BLaER1 (cell line): ENCODE data around the gene PBX3.
"Not testable (repeated sequence)": the region's sequence is repeated elsewhere in the genome, so short reads cannot be mapped to it uniquely, and the experiment has no call there.

ENCODE experiments used
- H3K27ac ChIP-seq: shearing (Covaris generic); formaldehyde crosslinking; 2 replicates; pipeline ENCODE4 v1.8.1; 2022
- H3K27me3 ChIP-seq: shearing (Covaris generic); formaldehyde crosslinking; 2 replicates; pipeline ENCODE4 v1.8.1; 2022
- H3K36me3 ChIP-seq: shearing (Covaris generic); formaldehyde crosslinking; 2 replicates; pipeline ENCODE4 v1.8.1; 2022
- H3K4me1 ChIP-seq: shearing (Covaris generic); formaldehyde crosslinking; 2 replicates; pipeline ENCODE4 v1.8.1; 2022
- H3K4me2 ChIP-seq: shearing (Covaris generic); formaldehyde crosslinking; 2 replicates; pipeline ENCODE4 v1.8.1; 2022
- H3K4me3 ChIP-seq: shearing (Covaris generic); formaldehyde crosslinking; 2 replicates; pipeline ENCODE4 v1.8.1; 2022
- H3K9ac ChIP-seq: shearing (Covaris generic); formaldehyde crosslinking; 2 replicates; pipeline ENCODE4 v1.8.1; 2022
- H3K9me3 ChIP-seq: shearing (Covaris generic); formaldehyde crosslinking; 2 replicates; pipeline ENCODE4 v1.8.1; 2022
- H4K20me1 ChIP-seq: shearing (Covaris generic); formaldehyde crosslinking; 2 replicates; pipeline ENCODE4 v1.8.1; 2022
- Cebpa-rat ChIP-seq: shearing (Covaris generic); IDR thresholded peaks from 2 replicates; pipeline ENCODE4 v1.8.1; 2022

PBX3 gene

GRCh38 chr9:125812403-125812802, 65.2 kb downstream of the PBX3 start:
- Histone ChIP-seq H3K36me3 (no peaks in the 10 kb centered on the region), H3K9me3 (no peaks in the 10 kb centered on the region), H3K4me2 (no peak overlapping the region), H3K27me3 (no peaks in the 10 kb centered on the region), H3K9ac (no peak overlapping the region), H3K4me3 (no peak overlapping the region), H3K27ac (no peak overlapping the region), H3K4me1 (no peaks in the 10 kb centered on the region), H4K20me1 (no peaks in the 10 kb centered on the region)
- TF ChIP-seq Cebpa-rat = no peak

GRCh38 chr9:125815568-125815967, 68.4 kb downstream of the PBX3 start:
- Histone ChIP-seq H3K27me3 (no peaks in the 10 kb centered on the region), H4K20me1 (no peaks in the 10 kb centered on the region), H3K4me2 (no peak overlapping the region), H3K9me3 (no peaks in the 10 kb centered on the region), H3K4me1 (peaks cover 5% of the 10 kb centered on the region), H3K4me3 (no peak overlapping the region), H3K9ac (no peak overlapping the region), H3K27ac (no peak overlapping the region), H3K36me3 (no peaks in the 10 kb centered on the region)
- no peak for TF ChIP-seq Cebpa-rat

DNA sequence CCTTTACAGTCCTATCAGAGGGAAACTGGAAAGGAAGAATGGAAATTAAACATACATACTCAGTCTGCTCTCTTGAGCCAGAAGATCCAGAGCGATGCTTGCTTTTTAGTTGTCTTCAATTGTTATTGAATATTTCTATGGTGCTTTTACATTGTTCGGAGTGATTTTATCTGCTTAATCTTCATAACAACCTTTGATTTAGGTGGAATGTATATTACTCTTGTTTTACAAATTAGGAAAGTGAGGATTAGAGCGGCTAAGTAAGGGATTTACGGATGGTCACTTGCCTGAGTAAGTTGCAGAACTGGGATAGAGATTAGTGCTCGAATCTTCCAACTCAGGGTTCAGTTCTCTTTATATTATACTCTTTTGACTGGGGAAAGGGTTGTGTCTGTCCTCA, 69.1 kb downstream of the PBX3 start:
- H3K27ac ChIP-seq = no peak overlapping the region
- H3K4me1 ChIP-seq = peaks cover 10% of the 10 kb centered on the region
- no peak overlapping the region for H3K4me3 ChIP-seq

DNA sequence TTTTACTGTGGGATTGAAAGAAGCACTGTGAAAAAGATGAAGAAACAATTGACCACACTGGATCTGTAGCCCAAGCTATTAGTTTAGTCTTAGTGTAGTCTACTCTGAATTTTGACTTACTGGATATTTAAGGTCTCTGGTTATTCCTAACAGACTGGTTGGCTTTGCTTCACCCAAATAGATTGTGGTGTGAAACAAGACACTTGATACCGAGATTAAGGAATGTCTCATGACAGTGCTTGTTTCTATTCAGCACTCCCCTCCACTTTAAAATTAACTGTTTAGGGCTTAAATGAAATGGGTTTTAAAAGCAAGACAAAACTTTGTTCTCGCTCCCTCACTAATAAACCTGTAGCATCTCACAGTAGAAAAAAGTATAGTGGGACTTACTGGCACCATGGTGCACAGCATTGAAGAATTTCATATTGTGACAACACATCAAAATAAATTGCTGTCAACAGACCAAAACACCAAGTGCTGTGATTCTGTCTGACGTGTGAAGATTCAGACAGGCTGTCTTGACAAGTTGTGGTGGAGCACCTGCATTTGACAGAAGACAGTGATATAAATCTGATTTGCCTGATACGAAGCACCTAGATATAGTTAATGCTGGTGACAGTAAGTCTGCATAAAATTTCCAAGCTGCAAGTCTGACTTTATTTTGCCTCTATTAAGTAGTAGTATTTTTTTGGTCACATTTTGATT, 73.1 kb downstream of the PBX3 start:
- peaks cover 35% of the 10 kb centered on the region for H3K4me1 ChIP-seq
- no peaks in the 10 kb centered on the region for H3K36me3 ChIP-seq
- no peaks in the 10 kb centered on the region for H4K20me1 ChIP-seq
- H3K27me3 ChIP-seq = no peaks in the 10 kb centered on the region
- no peak for TF ChIP-seq Cebpa-rat
- H3K4me2 ChIP-seq = no peak overlapping the region
- H3K9ac ChIP-seq = no peak overlapping the region
- no peak overlapping the region for H3K27ac ChIP-seq
- H3K9me3 ChIP-seq = no peaks in the 10 kb centered on the region
- H3K4me3 ChIP-seq = no peak overlapping the region

More for the DNA sequence above, 69.1 kb downstream of the PBX3 start:
- no peaks in the 10 kb centered on the region for H3K36me3 ChIP-seq
- H3K27me3 ChIP-seq = no peaks in the 10 kb centered on the region
- no peaks in the 10 kb centered on the region for H3K9me3 ChIP-seq
- no peak overlapping the region for H3K4me2 ChIP-seq
- no peak overlapping the region for H3K9ac ChIP-seq
- no peak for TF ChIP-seq Cebpa-rat
- no peaks in the 10 kb centered on the region for H4K20me1 ChIP-seq

GRCh38 chr9:125821078-125821477, 73.9 kb downstream of the PBX3 start:
- no peak for TF ChIP-seq Cebpa-rat
- Histone ChIP-seq H3K9ac (no peak overlapping the region), H3K4me3 (no peak overlapping the region), H3K4me2 (no peak overlapping the region), H3K4me1 (peaks cover 35% of the 10 kb centered on the region), H3K27me3 (no peaks in the 10 kb centered on the region), H3K36me3 (no peaks in the 10 kb centered on the region), H4K20me1 (no peaks in the 10 kb centered on the region), H3K27ac (no peak overlapping the region), H3K9me3 (no peaks in the 10 kb centered on the region)

DNA sequence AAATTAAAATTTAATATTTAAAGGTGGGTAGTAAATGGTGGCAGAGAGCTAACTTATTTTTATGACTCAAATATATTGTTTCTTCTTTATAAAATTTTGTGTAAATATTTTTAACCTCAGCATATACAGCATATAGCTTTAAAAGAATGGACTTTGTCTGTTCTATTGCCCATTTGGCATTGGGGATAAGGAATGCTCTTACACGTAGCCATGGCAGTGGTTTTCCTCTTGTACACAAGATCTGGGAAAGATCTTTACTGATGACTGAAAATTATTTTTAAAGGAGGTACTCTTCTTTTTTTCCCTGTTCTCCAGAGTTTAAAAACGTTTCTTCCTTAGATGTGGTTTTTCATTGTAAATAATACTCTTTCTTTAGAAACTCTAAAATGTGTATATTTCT, 75.0 kb downstream of the PBX3 start:
- no peak overlapping the region for H3K9ac ChIP-seq
- H3K36me3 ChIP-seq = no peaks in the 10 kb centered on the region
- no peak overlapping the region for H3K27ac ChIP-seq
- no peak overlapping the region for H3K4me3 ChIP-seq
- H3K4me1 ChIP-seq = peaks cover 35% of the 10 kb centered on the region
- peak overlapping the region; percentile 1; the same call in 1 of the 2 replicates for H3K4me2 ChIP-seq
- no peaks in the 10 kb centered on the region for H3K9me3 ChIP-seq
- TF ChIP-seq Cebpa-rat = no peak
- no peaks in the 10 kb centered on the region for H4K20me1 ChIP-seq
- H3K27me3 ChIP-seq = no peaks in the 10 kb centered on the region

DNA sequence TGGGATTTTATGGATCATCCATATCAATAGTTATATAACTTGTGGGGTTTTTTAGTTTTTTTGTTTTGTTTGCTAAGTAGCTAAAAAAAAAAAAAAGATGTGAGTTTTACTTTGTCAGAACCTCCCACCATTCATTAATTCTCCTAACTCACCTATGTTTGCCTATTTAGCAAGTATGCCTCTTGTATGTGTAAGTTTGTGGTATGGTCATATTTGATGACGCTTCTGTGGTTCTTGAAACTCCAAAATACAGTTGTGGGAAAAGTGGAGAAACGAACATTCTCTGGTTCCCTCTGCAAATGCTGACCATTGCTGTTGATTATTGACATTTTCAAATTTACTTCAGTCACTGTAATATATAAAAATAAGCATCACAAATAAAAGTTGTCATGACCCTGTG, 75.7 kb downstream of the PBX3 start:
- TF ChIP-seq Cebpa-rat = no peak
- Histone ChIP-seq H3K4me2 (no peak overlapping the region; the same call in 1 of the 2 replicates), H3K4me1 (peaks cover 35% of the 10 kb centered on the region), H3K9me3 (no peaks in the 10 kb centered on the region), H3K27ac (no peak overlapping the region), H3K36me3 (no peaks in the 10 kb centered on the region), H3K27me3 (no peaks in the 10 kb centered on the region), H3K4me3 (no peak overlapping the region), H4K20me1 (no peaks in the 10 kb centered on the region), H3K9ac (no peak overlapping the region)

- not testable (repeated sequence) for H3K9me3 ChIP-seq, H3K9ac ChIP-seq, H3K27me3 ChIP-seq, H4K20me1 ChIP-seq, H3K36me3 ChIP-seq
- H3K4me3 ChIP-seq = peak overlapping the region; percentile 51
- peaks cover 38% of the 10 kb centered on the region for H3K4me1 ChIP-seq
- peak overlapping the region; percentile 49; the same call in 1 of the 2 replicates for H3K27ac ChIP-seq
- peak overlapping the region; percentile 81 for H3K4me2 ChIP-seq
Observed at GRCh38 chr9:125823874-125824406, 76.8 kb downstream of the PBX3 start.

DNA sequence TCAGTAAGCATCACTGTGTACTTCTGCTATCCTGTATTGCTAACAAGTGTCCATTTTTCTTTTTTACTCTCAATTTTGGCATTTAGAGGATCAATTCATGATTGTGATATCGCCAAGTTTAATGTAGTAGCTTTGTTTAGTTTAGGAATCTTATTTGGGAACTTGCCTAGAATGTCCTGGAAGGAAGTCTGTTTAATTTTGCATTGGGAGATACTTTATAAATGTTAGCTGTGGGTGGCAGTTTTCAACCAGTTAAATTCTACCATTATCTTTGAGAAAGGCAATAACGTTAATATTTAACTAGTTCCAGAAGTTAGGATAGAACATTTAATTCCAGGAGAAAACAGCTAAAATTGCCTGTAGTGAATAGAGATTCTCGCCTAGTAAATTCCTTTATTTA, 78.6 kb downstream of the PBX3 start:
- no peaks in the 10 kb centered on the region for H4K20me1 ChIP-seq
- H3K27ac ChIP-seq = no peak overlapping the region
- H3K4me2 ChIP-seq = no peak overlapping the region
- H3K27me3 ChIP-seq = no peaks in the 10 kb centered on the region
- H3K9ac ChIP-seq = no peak overlapping the region
- no peaks in the 10 kb centered on the region for H3K36me3 ChIP-seq
- no peak overlapping the region for H3K4me3 ChIP-seq
- H3K4me1 ChIP-seq = peaks cover 45% of the 10 kb centered on the region
- no peaks in the 10 kb centered on the region for H3K9me3 ChIP-seq
- no peak for TF ChIP-seq Cebpa-rat

GRCh38 chr9:125826850-125827249, 79.7 kb downstream of the PBX3 start:
- H3K27me3 ChIP-seq = no peaks in the 10 kb centered on the region
- no peak overlapping the region for H3K4me2 ChIP-seq
- TF ChIP-seq Cebpa-rat = no peak

GRCh38 chr9:125829743-125830142, 82.6 kb downstream of the PBX3 start:
- Histone ChIP-seq H3K4me2 (peak overlapping the region; percentile 93), H3K4me1 (peaks cover 28% of the 10 kb centered on the region), H3K36me3 (no peaks in the 10 kb centered on the region), H3K9me3 (no peaks in the 10 kb centered on the region), H3K27me3 (no peaks in the 10 kb centered on the region), H4K20me1 (no peaks in the 10 kb centered on the region), H3K4me3 (peak overlapping the region; percentile 59), H3K9ac (0 out of 2 replicates have a peak overlapping the region, but pooled peaks have one; percentile 34), H3K27ac (0 out of 2 replicates have a peak overlapping the region, but pooled peaks have one; percentile 19)
- TF ChIP-seq Cebpa-rat = no peak

More at GRCh38 chr9:125826850-125827249, 79.7 kb downstream of the PBX3 start:
- Histone ChIP-seq H4K20me1 (no peaks in the 10 kb centered on the region), H3K4me3 (no peak overlapping the region), H3K9me3 (no peaks in the 10 kb centered on the region), H3K4me1 (peaks cover 45% of the 10 kb centered on the region), H3K9ac (no peak overlapping the region), H3K27ac (no peak overlapping the region), H3K36me3 (no peaks in the 10 kb centered on the region)
